Right renal cortex interstitium (tissue), 3 donors: ENCODE measurements around the gene MIA2. TPM values are rescaled to one million over a fixed set of nuclear protein-coding genes. Genes with fewer than 3 reads are reported as not detected.
"Not testable (repeated sequence)": the region's sequence is repeated elsewhere in the genome, so short reads cannot be mapped to it uniquely, and the experiment has no call there.

Experiments
- DNase-seq, 3 donors: peaks; one replicate each; pipeline ENCODE4 v3.0.0-alpha.2; 2013; ENCODE audit warnings: low read depth in 3 of 3, low spot score in 2 of 3
- polyA plus RNA-seq, 3 donors: library from polyadenylated mRNA; unstranded; fragments of 120-200 nt; gene quantifications; one replicate each; pipeline ENCODE4 v1.2.1, GENCODE V29; 2013; ENCODE audit not compliant: insufficient read length in 3 of 3

The MIA2 gene
- polyA plus RNA-seq, 3 donors, result 76.0 to 83.8 (median 79.3) TPM

- DNase-seq, result no peak
Measured at GRCh38 chr14:39229601-39230110, 4.1 kb upstream of the MIA2 start.

GRCh38 chr14:39230416-39231035 is 3.2 kb upstream of the MIA2 start:
- no peak for DNase-seq

- not testable (repeated sequence) for DNase-seq
Measured at GRCh38 chr14:39231751-39232553, 1.8 kb upstream of the MIA2 start.

- no peak for DNase-seq
Measured at GRCh38 chr14:39232554-39233415, 930 bp upstream of the MIA2 start.

GRCh38 chr14:39234986-39235385 is 1.3 kb downstream of the MIA2 start:
- not testable (repeated sequence) for DNase-seq

GRCh38 chr14:39235466-39235865 is 1.8 kb downstream of the MIA2 start:
- DNase-seq, result not testable (repeated sequence)

- DNase-seq, result no peak
Measured at GRCh38 chr14:39240769-39241168, 7.1 kb downstream of the MIA2 start.

GRCh38 chr14:39241637-39242036 is 7.9 kb downstream of the MIA2 start:
- no peak for DNase-seq

GRCh38 chr14:39243831-39244230 is 10.1 kb downstream of the MIA2 start:
- DNase-seq, result no peak

- DNase-seq, result no peak
Measured at GRCh38 chr14:39246618-39247017, 12.9 kb downstream of the MIA2 start.

GRCh38 chr14:39247256-39247655 is 13.5 kb downstream of the MIA2 start:
- no peak for DNase-seq

GRCh38 chr14:39251547-39251946 is 17.8 kb downstream of the MIA2 start:
- no peak for DNase-seq

- not testable (repeated sequence) for DNase-seq
Measured at GRCh38 chr14:39257388-39257787, 23.7 kb downstream of the MIA2 start.

- DNase-seq, result no peak
Measured at GRCh38 chr14:39258782-39259545, 25.2 kb downstream of the MIA2 start.

GRCh38 chr14:39260161-39260560 is 26.4 kb downstream of the MIA2 start:
- not testable (repeated sequence) for DNase-seq

- DNase-seq, result not testable (repeated sequence)
Measured at GRCh38 chr14:39262214-39262613, 28.5 kb downstream of the MIA2 start.

GRCh38 chr14:39264057-39264456 is 30.3 kb downstream of the MIA2 start:
- no peak for DNase-seq

- DNase-seq, result no peak
Measured at GRCh38 chr14:39264558-39264957, 30.8 kb downstream of the MIA2 start.

GRCh38 chr14:39265033-39265432 is 31.3 kb downstream of the MIA2 start:
- DNase-seq, result no peak

GRCh38 chr14:39265806-39266524 is 32.2 kb downstream of the MIA2 start:
- DNase-seq, result peak in 1 of 3 donors; percentile 39
